ENCODE measurements around the gene FCHSD2.

GRCh38 chr11:72896431-72896830, 245.7 kb downstream of the FCHSD2 start:
- no peak for TF ChIP-seq EZH2 (IDR thresholded peaks at IDR 0.05)
- TF ChIP-seq CTCF (IDR thresholded peaks at IDR 0.05), result no peak
- no peak for TF ChIP-seq EZH2phosphoT487 (IDR thresholded peaks at IDR 0.05)
